Left lung (tissue), 10 donors: ENCODE measurements around the gene CST1. TPM values are rescaled to one million over a fixed set of nuclear protein-coding genes. Genes with fewer than 3 reads are reported as not detected.
"Not testable (repeated sequence)": the region's sequence is repeated elsewhere in the genome, so short reads cannot be mapped to it uniquely, and the experiment has no call there.

Source experiments
- ATAC-seq: fragments of 200-7000 bp; cut with Tn5 transposase; one replicate; pipeline ENCODE4 v1.9.1; 2020; ENCODE audit warnings: moderate library complexity
- DNase-seq, 4 donors: peaks; one replicate each; pipeline ENCODE4 v3.0.0-alpha.2; 2013 to 2020
- H3K27ac ChIP-seq, 2 donors: fragments of 200-600 bp; sonication (generic) in 1 of 2; one replicate each; pipeline versions ENCODE4 v1.5.0 to v1.8.0; 2020 to 2021
- H3K27me3 ChIP-seq, 2 donors: fragments of 200-600 bp; sonication (generic) in 1 of 2; one replicate each; pipeline versions ENCODE4 v1.5.0 to v1.8.0; 2020 to 2021
- H3K36me3 ChIP-seq, 2 donors: fragments of 200-600 bp; sonication (generic) in 1 of 2; one replicate each; pipeline versions ENCODE4 v1.5.0 to v1.8.0; 2020 to 2021
- H3K4me1 ChIP-seq, 2 donors: fragments of 200-600 bp; one replicate each; pipeline ENCODE4 v1.8.0; 2021
- H3K4me3 ChIP-seq, 2 donors: fragments of 200-600 bp; sonication (generic) in 1 of 2; one replicate each; pipeline versions ENCODE4 v1.5.0 to v1.8.0; 2020 to 2021; ENCODE audit warnings: mild to moderate bottlenecking in 1 of 2
- H3K9me3 ChIP-seq, 2 donors: fragments of 200-600 bp; sonication (generic) in 1 of 2; one replicate each; pipeline versions ENCODE4 v1.5.0 to v1.8.0; 2020 to 2021
- intact Hi-C, 2 donors: fragments of 100-400 bp; cut with DNase I; formaldehyde crosslinking; loops; one replicate each; pipeline versions ENCODE4 v1.11.2 to v1.14.2; 2022
- polyA plus RNA-seq, 6 donors: library from polyadenylated mRNA; unstranded; fragments of 120-200 nt; gene quantifications; one replicate each; pipeline ENCODE4 v1.2.1, GENCODE V29; 2013; ENCODE audit not compliant: insufficient read length in 6 of 6
- total RNA-seq, 2 donors: library from RNA; stranded (reverse); fragmentation: NEBNext Ultra II Directional; extraction: Animal tissue kit (Norgen Biotek cat#: 25700); gene quantifications; one replicate each; pipeline ENCODE4 v1.2.1, GENCODE V29; 2021
- TF ChIP-seq, protein P1 (sequence below), 2 donors: fragments of 200-600 bp; sonication (generic) in 1 of 2; IDR thresholded peaks; one replicate each; pipeline versions ENCODE4 v1.5.0 to v1.8.0; 2021; ENCODE audit warnings: antibody characterized with exemption in 2 of 2
- donor health status: DM: no; HTN: yes; CAD: no.
- donor health status: DM: no; HTN: no; CAD: no.

Gene CST1
- total and polyA plus RNA-seq, 8 donors = not detected

DNA sequence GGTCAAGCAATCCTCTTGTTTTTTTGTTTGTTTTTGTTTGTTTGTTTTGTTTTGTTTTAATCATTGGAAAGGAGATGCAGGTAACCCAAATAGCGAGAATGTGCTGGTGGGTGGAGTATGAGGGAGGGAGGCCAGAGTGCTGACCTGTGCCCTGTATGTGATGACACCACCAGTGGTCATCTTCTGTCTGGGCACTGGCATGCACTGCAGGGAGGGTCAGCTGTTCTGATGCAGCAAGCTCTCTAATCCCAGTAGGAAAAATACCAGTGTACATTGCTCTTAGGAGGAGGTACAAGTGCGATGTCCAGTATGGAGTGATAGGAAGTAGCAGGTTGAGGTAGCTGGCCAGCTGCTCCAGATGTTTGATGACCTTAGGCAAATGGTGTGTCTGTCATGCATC is 2.9 kb upstream of the CST1 start:
- no peaks in the 10 kb centered on the region for H3K27me3 ChIP-seq
- H3K9me3 ChIP-seq = no peaks in the 10 kb centered on the region
- no peaks in the 10 kb centered on the region for H3K4me1 ChIP-seq
- H3K36me3 ChIP-seq = no peaks in the 10 kb centered on the region
- no peak overlapping the region for H3K27ac ChIP-seq
- intact Hi-C loops = no loop called here
- no peak for ATAC-seq
- no peak overlapping the region for H3K4me3 ChIP-seq
- TF ChIP-seq, protein P1, sequence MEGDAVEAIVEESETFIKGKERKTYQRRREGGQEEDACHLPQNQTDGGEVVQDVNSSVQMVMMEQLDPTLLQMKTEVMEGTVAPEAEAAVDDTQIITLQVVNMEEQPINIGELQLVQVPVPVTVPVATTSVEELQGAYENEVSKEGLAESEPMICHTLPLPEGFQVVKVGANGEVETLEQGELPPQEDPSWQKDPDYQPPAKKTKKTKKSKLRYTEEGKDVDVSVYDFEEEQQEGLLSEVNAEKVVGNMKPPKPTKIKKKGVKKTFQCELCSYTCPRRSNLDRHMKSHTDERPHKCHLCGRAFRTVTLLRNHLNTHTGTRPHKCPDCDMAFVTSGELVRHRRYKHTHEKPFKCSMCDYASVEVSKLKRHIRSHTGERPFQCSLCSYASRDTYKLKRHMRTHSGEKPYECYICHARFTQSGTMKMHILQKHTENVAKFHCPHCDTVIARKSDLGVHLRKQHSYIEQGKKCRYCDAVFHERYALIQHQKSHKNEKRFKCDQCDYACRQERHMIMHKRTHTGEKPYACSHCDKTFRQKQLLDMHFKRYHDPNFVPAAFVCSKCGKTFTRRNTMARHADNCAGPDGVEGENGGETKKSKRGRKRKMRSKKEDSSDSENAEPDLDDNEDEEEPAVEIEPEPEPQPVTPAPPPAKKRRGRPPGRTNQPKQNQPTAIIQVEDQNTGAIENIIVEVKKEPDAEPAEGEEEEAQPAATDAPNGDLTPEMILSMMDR (IDR thresholded peaks at IDR 0.05) = no peak
- no peak for DNase-seq

DNA sequence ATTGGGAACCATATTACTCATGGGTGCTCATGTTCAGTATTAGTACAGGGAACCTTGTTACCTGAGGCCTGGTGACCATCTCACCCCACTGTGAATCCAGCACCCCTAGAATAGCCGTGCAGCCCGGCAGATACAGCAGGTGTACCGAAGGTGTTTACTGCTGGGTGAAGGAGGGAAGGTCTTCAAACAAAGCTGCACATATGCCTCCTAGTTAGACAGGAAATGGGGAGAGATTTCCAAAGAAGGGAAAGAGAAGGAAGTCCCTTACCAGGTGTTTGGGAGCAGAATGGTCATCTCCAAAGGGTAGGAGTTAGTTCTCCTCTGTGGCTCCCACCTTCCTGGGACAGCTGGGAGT is 2.4 kb upstream of the CST1 start:
- H3K4me1 ChIP-seq = no peaks in the 10 kb centered on the region
- H3K4me3 ChIP-seq = no peak overlapping the region
- DNase-seq = no peak
- TF ChIP-seq, protein P1 (IDR thresholded peaks at IDR 0.05) = no peak
- H3K36me3 ChIP-seq = no peaks in the 10 kb centered on the region
- H3K27me3 ChIP-seq = no peaks in the 10 kb centered on the region
- no peak overlapping the region for H3K27ac ChIP-seq
- no peak for ATAC-seq
- intact Hi-C loops = no loop called here
- no peaks in the 10 kb centered on the region for H3K9me3 ChIP-seq

DNA sequence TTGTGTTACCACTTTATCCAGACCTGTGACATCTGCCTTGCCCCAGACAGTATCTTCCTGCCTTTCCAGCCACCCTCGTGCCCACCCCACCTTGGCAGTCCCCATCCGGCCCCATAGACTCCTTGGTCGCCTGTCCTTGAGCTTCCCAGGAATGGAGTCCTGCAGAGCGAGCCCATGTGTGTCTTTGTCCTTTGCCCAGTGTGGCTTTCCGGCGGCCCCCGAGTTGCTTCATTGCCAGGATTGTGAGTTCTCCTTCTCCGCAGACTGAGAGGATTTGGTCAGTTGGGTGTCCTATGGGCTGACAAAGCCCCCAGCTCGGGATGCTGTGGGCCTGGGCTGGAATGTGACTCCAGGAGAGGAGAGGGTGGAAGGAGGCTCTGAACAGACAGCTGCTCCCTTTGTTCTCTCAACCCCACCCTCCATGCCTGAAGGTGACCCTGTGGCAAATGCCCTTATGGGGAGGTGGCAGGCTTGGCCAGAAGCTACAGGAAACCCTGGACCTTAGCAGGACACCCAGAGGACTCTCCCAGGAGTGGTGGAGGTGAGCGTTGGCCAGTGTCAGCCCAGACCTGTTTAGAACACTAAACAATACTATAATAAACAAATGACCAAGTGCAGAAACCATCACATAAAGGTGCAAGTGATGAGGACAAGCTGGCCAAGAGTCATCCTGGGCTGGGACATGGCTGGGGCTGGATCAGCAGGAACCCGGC is 1.9 kb upstream of the CST1 start:
- Histone ChIP-seq H3K4me3 (no peak overlapping the region), H3K27me3 (no peaks in the 10 kb centered on the region), H3K36me3 (no peaks in the 10 kb centered on the region), H3K27ac (no peak overlapping the region), H3K4me1 (no peaks in the 10 kb centered on the region), H3K9me3 (no peaks in the 10 kb centered on the region)
- no peak for ATAC-seq
- TF ChIP-seq, protein P1 (IDR thresholded peaks at IDR 0.05) = no peak
- DNase-seq = no peak
- intact Hi-C loops = no loop called here

DNA sequence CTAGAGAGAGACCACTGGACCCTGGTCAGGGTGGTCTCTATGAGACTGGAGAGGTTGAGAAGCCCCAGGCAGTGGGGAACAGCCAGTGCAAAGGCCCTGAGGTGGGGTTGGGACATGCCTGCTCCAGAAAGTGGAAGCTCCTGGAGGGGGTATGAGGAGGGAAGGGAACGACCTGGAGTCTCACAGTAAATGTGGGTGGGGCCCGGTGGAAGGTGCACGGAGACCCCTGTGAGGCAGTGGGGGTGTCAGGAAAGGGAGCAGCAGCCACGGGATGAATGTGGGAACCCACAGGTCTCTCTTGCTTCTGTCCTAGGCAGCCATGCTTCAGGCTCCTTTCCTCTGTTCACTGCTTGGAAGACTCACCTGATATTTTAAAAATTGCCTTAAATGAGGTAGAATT is 1.3 kb upstream of the CST1 start:
- intact Hi-C loops = no loop called here
- TF ChIP-seq, protein P1 (IDR thresholded peaks at IDR 0.05) = no peak
- no peaks in the 10 kb centered on the region for H3K4me1 ChIP-seq
- ATAC-seq (no peak), DNase-seq (no peak)
- H3K36me3 ChIP-seq = no peaks in the 10 kb centered on the region
- no peak overlapping the region for H3K4me3 ChIP-seq
- no peaks in the 10 kb centered on the region for H3K9me3 ChIP-seq
- H3K27ac ChIP-seq = no peak overlapping the region
- H3K27me3 ChIP-seq = no peaks in the 10 kb centered on the region

DNA sequence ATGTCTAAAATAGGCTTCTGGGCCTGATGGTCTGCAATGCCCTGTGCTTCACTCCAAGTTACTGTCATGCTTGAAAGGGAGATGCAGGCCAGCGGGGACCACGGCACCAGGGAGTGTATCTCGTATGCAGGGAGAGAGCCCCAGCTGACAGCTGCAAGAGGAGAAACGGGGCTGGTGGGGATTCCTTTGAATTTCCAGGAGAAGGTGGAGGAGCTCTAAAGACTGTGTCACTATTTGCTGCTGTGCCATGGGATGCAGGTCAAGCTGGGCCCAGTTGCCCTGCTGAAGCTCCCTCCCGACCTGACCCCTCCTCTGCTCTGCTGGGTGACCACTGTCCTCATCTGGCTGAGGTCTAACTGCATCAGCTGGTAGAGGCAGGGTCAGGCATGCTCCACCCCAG is 989 bp downstream of the CST1 start:
- intact Hi-C loops = no loop called here
- ATAC-seq (no peak), DNase-seq (no peak)
- Histone ChIP-seq H3K36me3 (no peaks in the 10 kb centered on the region), H3K4me3 (no peak overlapping the region), H3K4me1 (no peaks in the 10 kb centered on the region), H3K9me3 (no peaks in the 10 kb centered on the region), H3K27ac (no peak overlapping the region), H3K27me3 (no peaks in the 10 kb centered on the region)
- TF ChIP-seq, protein P1 (IDR thresholded peaks at IDR 0.05) = no peak

DNA sequence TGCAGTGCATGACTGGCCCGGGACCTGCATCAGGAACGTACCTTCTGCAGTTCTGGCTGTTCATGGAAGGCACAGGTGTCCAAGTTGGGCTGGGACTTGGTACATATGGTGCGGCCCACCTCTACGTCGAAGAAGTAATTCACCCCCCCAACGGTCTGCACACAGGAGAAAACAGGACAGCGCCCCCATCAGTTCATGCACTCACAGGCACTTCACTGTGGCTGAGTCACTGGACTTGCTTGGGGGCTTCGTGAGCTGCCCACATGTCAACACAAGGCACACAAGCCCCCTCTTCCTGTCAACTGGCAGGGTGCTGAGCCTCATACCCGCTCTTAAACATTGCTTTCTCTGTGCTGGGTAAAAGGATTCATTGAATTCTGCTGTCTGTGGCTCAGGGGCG is 1.8 kb downstream of the CST1 start:
- DNase-seq, H3K36me3 ChIP-seq, H3K4me3 ChIP-seq, H3K4me1 ChIP-seq, H3K27ac ChIP-seq, H3K9me3 ChIP-seq, ATAC-seq, H3K27me3 ChIP-seq, intact Hi-C loops: not testable (repeated sequence)

DNA sequence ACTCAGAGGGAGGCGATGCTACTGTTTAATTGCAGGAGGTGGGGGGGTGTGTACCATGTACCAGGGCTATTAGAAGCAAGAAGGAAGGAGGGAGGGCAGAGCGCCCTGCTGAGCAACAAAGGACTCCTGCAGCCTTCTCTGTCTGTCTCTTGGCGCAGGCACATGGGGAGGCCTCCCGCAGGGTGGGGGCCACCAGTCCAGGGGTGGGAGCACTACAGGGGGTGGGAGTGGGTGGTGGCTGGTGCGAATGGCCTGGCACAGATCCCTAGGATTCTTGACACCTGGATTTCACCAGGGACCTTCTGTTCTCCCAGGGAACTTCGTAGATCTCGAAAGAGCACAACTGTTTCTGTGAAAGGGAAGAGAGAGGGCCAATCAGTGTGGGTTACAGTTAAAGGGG is 3.2 kb downstream of the CST1 start:
- not testable (repeated sequence) for ATAC-seq

DNA sequence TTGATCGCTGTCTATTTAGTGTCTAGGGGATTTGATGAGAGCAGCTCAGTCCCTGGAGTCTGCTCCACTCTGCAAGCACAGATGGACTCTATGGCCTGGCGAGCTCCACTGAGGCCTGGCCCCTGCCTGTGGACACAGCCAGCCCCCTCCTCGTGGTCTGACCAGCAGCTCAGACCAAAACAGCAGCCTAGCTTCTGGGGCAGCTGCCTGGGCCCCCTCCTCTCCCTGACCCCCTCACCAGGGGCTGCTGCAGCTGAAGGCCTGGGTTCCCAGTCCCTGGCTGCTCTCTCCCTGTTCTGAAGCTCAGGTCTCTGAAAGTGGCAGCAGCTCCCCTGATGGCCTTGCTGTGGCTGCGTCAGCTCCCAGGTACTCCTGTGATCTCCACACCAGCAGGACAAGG is 3.6 kb downstream of the CST1 start:
- H3K9me3 ChIP-seq, DNase-seq, H3K27ac ChIP-seq, intact Hi-C loops, H3K4me1 ChIP-seq, ATAC-seq, H3K36me3 ChIP-seq, H3K27me3 ChIP-seq, H3K4me3 ChIP-seq: not testable (repeated sequence)

More for the DNA sequence above, 3.2 kb downstream of the CST1 start:
- H3K27me3 ChIP-seq, intact Hi-C loops, DNase-seq, H3K9me3 ChIP-seq, H3K4me1 ChIP-seq, H3K36me3 ChIP-seq, H3K4me3 ChIP-seq, H3K27ac ChIP-seq: not testable (repeated sequence)
